A549 treated with GW870086 at 1 μM for 4 hours (cell line): ENCODE measurements around the gene GDPD1. TPM values are rescaled to one million over a fixed set of nuclear protein-coding genes. Genes with fewer than 3 reads are reported as not detected.

Experiments used
- total RNA-seq: library from RNA; stranded (reverse); fragments of 200-300 nt; extraction: Qiagen RNA extraction; gene quantifications from 5 replicates; pipeline ENCODE4 v1.2.3, GENCODE V29; 2022; ENCODE audit warnings: low read depth

GDPD1 gene
- 0.71 to 1.0 TPM (median 0.82 TPM) in 5 replicates for total RNA-seq

GRCh38 chr17:59220328-59221158 lies at the start of gene GDPD1:
GDPD1 (plus strand) TSS chr17:59220511; CDS start chr17:59220610, 99 bp downstream.

Other genes starting within 250 kb of the GDPD1 start
- gene TRIM37, start 113.6 kb upstream of the GDPD1 start, total RNA-seq, result 17.9 to 23.2 TPM (median 22.4 TPM) in 5 replicates
- gene SKA2, start 65.3 kb upstream of the GDPD1 start, total RNA-seq, result 94.2 to 144 TPM (median 98.6 TPM) in 5 replicates
- gene PRR11, start 64.8 kb upstream of the GDPD1 start, total RNA-seq, result 44.7 to 62.2 TPM (median 54.5 TPM) in 5 replicates
- 28.8 to 30.1 TPM (median 29.1 TPM) in 5 replicates for gene SMG8, start 10.5 kb upstream of the GDPD1 start, total RNA-seq
- 1.9 to 3.7 TPM (median 3.4 TPM) in 5 replicates for gene YPEL2, start 111.1 kb downstream of the GDPD1 start, total RNA-seq